Loucy (cell line): ENCODE measurements around the gene NEDD4L.

Source experiments
- H2AFZ ChIP-seq: fragments of 200-600 bp; sonication (generic); 2 replicates; pipeline ENCODE4 v1.6.0; 2016; ENCODE audit warnings: antibody characterized with exemption, mild to moderate bottlenecking, low read length, moderate library complexity
- H3F3A ChIP-seq: fragments of 200-600 bp; 2 replicates; pipeline ENCODE4 v1.6.0; 2016; ENCODE audit warnings: antibody characterized with exemption, low read depth, mild to moderate bottlenecking
- H3K27me3 ChIP-seq: fragments of 200-600 bp; sonication (generic); 2 replicates; pipeline ENCODE4 v1.6.1; 2014; ENCODE audit warnings: low read length, mild to moderate bottlenecking; ENCODE audit not compliant: insufficient read depth, poor library complexity, severe bottlenecking
- H3K36me3 ChIP-seq: fragments of 200-600 bp; sonication (generic); 2 replicates; pipeline ENCODE4 v1.6.1; 2016; ENCODE audit warnings: low read length; ENCODE audit not compliant: insufficient read depth
- H3K4me1 ChIP-seq: fragments of 200-600 bp; sonication (generic); 2 replicates; pipeline ENCODE4 v1.5.1; 2014; ENCODE audit warnings: low read length, mild to moderate bottlenecking; ENCODE audit not compliant: insufficient read depth, poor library complexity, severe bottlenecking
- H3K4me2 ChIP-seq: fragments of 200-600 bp; sonication (generic); 2 replicates; pipeline ENCODE4 v1.6.0; 2014; ENCODE audit warnings: antibody characterized with exemption, low read length, low read depth, mild to moderate bottlenecking; ENCODE audit not compliant: poor library complexity, severe bottlenecking
- H3K4me3 ChIP-seq: fragments of 200-600 bp; sonication (generic); 2 replicates; pipeline ENCODE4 v1.5.1; 2014; ENCODE audit warnings: low read length, mild to moderate bottlenecking, mixed read lengths; ENCODE audit not compliant: poor library complexity, severe bottlenecking
- H3K79me2 ChIP-seq: fragments of 200-600 bp; sonication (generic); 2 replicates; pipeline ENCODE4 v1.6.1; 2014; ENCODE audit warnings: low read length; ENCODE audit not compliant: insufficient read depth
- H3K9ac ChIP-seq: fragments of 200-600 bp; sonication (generic); 2 replicates; pipeline ENCODE4 v1.6.0; 2014; ENCODE audit warnings: mild to moderate bottlenecking, low read depth, low read length, moderate library complexity; ENCODE audit not compliant: poor library complexity, severe bottlenecking
- H3K9me2 ChIP-seq: fragments of 200-600 bp; sonication (generic); replicated peaks from 2 replicates; pipeline ENCODE4 v1.6.1; 2016; ENCODE audit warnings: low read depth, low read length, mixed read lengths
- H3K9me3 ChIP-seq: fragments of 200-600 bp; sonication (generic); 2 replicates; pipeline ENCODE4 v1.6.1; 2014; ENCODE audit warnings: mild to moderate bottlenecking, antibody characterized with exemption, low read length, low read depth; ENCODE audit not compliant: insufficient read depth
- H4K20me1 ChIP-seq: fragments of 200-600 bp; sonication (generic); 2 replicates; pipeline ENCODE4 v1.6.0; 2014; ENCODE audit warnings: antibody characterized with exemption, low read length, mild to moderate bottlenecking; ENCODE audit not compliant: insufficient read depth, poor library complexity, severe bottlenecking
- EZH2phosphoT487 ChIP-seq: fragments of 200-600 bp; IDR thresholded peaks from 2 replicates; pipeline ENCODE4 v1.6.1; 2018; ENCODE audit warnings: antibody characterized with exemption, mild to moderate bottlenecking, moderate library complexity, borderline replicate concordance
- TF ChIP-seq, protein P1 (sequence below): fragments of 200-600 bp; sonication (generic); conservative IDR thresholded peaks from 2 replicates; pipeline ENCODE4 v1.5.1; 2014; ENCODE audit warnings: mild to moderate bottlenecking, antibody characterized with exemption, low read length

Gene NEDD4L

DNA sequence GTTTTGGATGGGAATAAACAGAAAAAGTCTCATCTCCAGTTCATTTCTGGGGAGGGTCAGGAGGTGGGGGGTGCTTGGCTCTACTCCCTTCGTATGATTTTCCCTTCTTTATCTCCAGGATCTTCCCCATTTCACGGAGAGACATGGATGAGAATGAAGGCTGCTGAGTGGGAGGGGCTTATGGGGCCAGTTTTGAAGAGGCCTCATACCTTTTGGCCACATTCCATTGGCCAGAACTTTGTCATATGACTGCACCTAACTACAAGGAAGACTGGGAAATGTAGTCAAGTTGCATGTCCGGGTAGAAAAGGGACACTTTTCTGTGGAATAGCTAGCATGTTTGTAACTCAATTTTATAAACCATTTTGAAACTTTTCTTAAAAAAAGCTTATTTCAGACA is 117.6 kb downstream of the NEDD4L start:
- TF ChIP-seq EZH2phosphoT487, result no peak
- TF ChIP-seq, protein P1, sequence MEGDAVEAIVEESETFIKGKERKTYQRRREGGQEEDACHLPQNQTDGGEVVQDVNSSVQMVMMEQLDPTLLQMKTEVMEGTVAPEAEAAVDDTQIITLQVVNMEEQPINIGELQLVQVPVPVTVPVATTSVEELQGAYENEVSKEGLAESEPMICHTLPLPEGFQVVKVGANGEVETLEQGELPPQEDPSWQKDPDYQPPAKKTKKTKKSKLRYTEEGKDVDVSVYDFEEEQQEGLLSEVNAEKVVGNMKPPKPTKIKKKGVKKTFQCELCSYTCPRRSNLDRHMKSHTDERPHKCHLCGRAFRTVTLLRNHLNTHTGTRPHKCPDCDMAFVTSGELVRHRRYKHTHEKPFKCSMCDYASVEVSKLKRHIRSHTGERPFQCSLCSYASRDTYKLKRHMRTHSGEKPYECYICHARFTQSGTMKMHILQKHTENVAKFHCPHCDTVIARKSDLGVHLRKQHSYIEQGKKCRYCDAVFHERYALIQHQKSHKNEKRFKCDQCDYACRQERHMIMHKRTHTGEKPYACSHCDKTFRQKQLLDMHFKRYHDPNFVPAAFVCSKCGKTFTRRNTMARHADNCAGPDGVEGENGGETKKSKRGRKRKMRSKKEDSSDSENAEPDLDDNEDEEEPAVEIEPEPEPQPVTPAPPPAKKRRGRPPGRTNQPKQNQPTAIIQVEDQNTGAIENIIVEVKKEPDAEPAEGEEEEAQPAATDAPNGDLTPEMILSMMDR, result no peak
- H4K20me1 ChIP-seq, result no peaks in the 10 kb centered on the region
- no peak overlapping the region for H2AFZ ChIP-seq
- peaks cover 7% of the 10 kb centered on the region; the same call in 1 of the 2 replicates for H3K79me2 ChIP-seq
- H3K4me2 ChIP-seq, result no peak overlapping the region
- H3K9me2 ChIP-seq, result no peaks in the 10 kb centered on the region
- no peaks in the 10 kb centered on the region for H3K27me3 ChIP-seq
- no peaks in the 10 kb centered on the region for H3F3A ChIP-seq
- no peaks in the 10 kb centered on the region for H3K9me3 ChIP-seq
- H3K4me1 ChIP-seq, result peaks cover 14% of the 10 kb centered on the region
- H3K36me3 ChIP-seq, result no peaks in the 10 kb centered on the region
- no peak overlapping the region for H3K9ac ChIP-seq
- H3K4me3 ChIP-seq, result no peak overlapping the region

DNA sequence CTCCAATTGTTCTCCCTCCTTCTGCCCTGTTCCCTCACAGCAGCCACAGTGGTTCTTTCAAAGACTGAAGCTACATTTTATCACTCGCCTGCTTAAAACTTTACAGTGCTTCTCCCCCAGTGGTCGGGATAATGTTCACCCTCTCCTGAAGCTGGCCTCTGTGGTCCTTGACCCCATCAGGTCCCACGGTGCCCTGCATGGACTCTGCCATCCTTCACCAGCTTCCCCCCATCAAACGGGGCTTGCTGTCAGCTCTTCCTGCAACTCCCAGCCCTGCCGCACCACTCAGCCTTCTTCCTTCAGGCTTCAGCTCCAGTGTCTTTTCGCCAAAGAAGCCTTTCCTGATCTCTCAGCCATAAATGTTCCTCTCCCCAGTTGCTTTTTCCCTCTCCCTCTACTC is 118.1 kb downstream of the NEDD4L start:
- Histone ChIP-seq H3K9ac (no peak overlapping the region), H3K9me3 (no peaks in the 10 kb centered on the region), H3K9me2 (no peaks in the 10 kb centered on the region), H3K27me3 (no peaks in the 10 kb centered on the region), H3F3A (no peaks in the 10 kb centered on the region), H3K36me3 (no peaks in the 10 kb centered on the region), H3K4me3 (no peak overlapping the region), H3K79me2 (peaks cover 7% of the 10 kb centered on the region; the same call in 1 of the 2 replicates), H2AFZ (no peak overlapping the region), H4K20me1 (no peaks in the 10 kb centered on the region), H3K4me1 (peaks cover 14% of the 10 kb centered on the region), H3K4me2 (no peak overlapping the region)
- TF ChIP-seq EZH2phosphoT487, result no peak
- TF ChIP-seq, protein P1, result no peak

GRCh38 chr18:58163004-58163590 is 119.1 kb downstream of the NEDD4L start:
- Histone ChIP-seq H2AFZ (no peak overlapping the region), H3F3A (no peaks in the 10 kb centered on the region), H3K79me2 (peaks cover 7% of the 10 kb centered on the region; the same call in 1 of the 2 replicates), H3K4me2 (no peak overlapping the region), H3K36me3 (no peaks in the 10 kb centered on the region), H3K4me1 (peaks cover 14% of the 10 kb centered on the region), H3K4me3 (no peak overlapping the region), H3K9ac (no peak overlapping the region), H3K27me3 (no peaks in the 10 kb centered on the region), H3K9me3 (no peaks in the 10 kb centered on the region), H4K20me1 (no peaks in the 10 kb centered on the region), H3K9me2 (no peaks in the 10 kb centered on the region)
- no peak for TF ChIP-seq EZH2phosphoT487
- TF ChIP-seq, protein P1, result no peak
